HEK293 (cell line): ENCODE measurements around the gene MRPS24.

Experiments
- CTCF ChIA-PET: fragments of 350-600 bp; formaldehyde crosslinking; extraction: SDS; loops from one replicate; lab custom pipeline; 2021; ENCODE audit warnings: antibody characterized with exemption; lab: Yijun Ruan, JAX
- POLR2A ChIA-PET: fragments of 300-600 bp; formaldehyde crosslinking; extraction: SDS; loops from one replicate; lab custom pipeline; 2020; ENCODE audit warnings: antibody characterized with exemption, inconsistent platforms; lab: Yijun Ruan, JAX
- H3K27ac ChIP-seq: fragments of 200-500 bp; sonication (Bioruptor generic); 2 replicates; pipeline ENCODE4 v1.5.1; 2014; ENCODE audit warnings: low read depth, low read length, control low read depth, inconsistent platforms; ENCODE audit errors: extremely low read depth
- H3K36me3 ChIP-seq, 2 experiments: fragments of 200-500 bp in 1 of 2; sonication (Bioruptor generic) in 1 of 2; 1 replicate in 1 of 2; 2 replicates in 1 of 2; pipeline ENCODE4 v1.5.1; 2014 to 2017; ENCODE audit warnings: inconsistent platforms in 2 of 2, low read length in 2 of 2; ENCODE audit not compliant: control insufficient read depth in 2 of 2, insufficient read depth in 1 of 2
- H3K4me1 ChIP-seq: fragments of 200-500 bp; sonication (Bioruptor generic); 2 replicates; pipeline ENCODE4 v1.5.1; 2014; ENCODE audit warnings: mild to moderate bottlenecking, low read length, inconsistent platforms; ENCODE audit not compliant: control insufficient read depth, insufficient read depth
- H3K4me3 ChIP-seq: 2 replicates; pipeline ENCODE4 v1.5.1; 2011; ENCODE audit warnings: low read depth, mild to moderate bottlenecking, control low read depth, low read length, moderate library complexity
- H3K9me3 ChIP-seq: fragments of 200-500 bp; sonication (Bioruptor generic); 2 replicates; pipeline ENCODE4 v1.5.1; 2014; ENCODE audit warnings: low read depth, low read length, inconsistent platforms; ENCODE audit not compliant: control insufficient read depth, insufficient read depth
- BCL6B ChIP-seq: fragments of 450-650 bp; formaldehyde crosslinking; IDR thresholded peaks from 2 replicates; pipeline ENCODE4 v1.5.1; 2017; ENCODE audit warnings: missing biosample characterization, missing genetic modification characterization
- CTCF ChIP-seq: fragments of 450-650 bp; formaldehyde crosslinking; IDR thresholded peaks from 2 replicates; pipeline ENCODE4 v1.5.1; 2016; ENCODE audit warnings: missing biosample characterization, missing genetic modification characterization
- ELK4 ChIP-seq: IDR thresholded peaks from 2 replicates; pipeline ENCODE4 v1.6.1; 2011; ENCODE audit warnings: mild to moderate bottlenecking, low read depth, low read length, borderline replicate concordance
- GFI1B ChIP-seq: fragments of 450-650 bp; formaldehyde crosslinking; IDR thresholded peaks from 2 replicates; pipeline ENCODE4 v1.5.1; 2016; ENCODE audit warnings: missing biosample characterization, missing genetic modification characterization
- IKZF3 ChIP-seq: fragments of 450-650 bp; IDR thresholded peaks from 2 replicates; pipeline ENCODE4 v1.5.0; 2018; ENCODE audit warnings: missing biosample characterization, mild to moderate bottlenecking, missing genetic modification characterization, moderate library complexity
- PRDM4 ChIP-seq: fragments of 450-650 bp; formaldehyde crosslinking; IDR thresholded peaks from 2 replicates; pipeline ENCODE4 v1.5.1; 2017; ENCODE audit warnings: missing biosample characterization, missing genetic modification characterization
- SALL2 ChIP-seq: fragments of 450-650 bp; formaldehyde crosslinking; IDR thresholded peaks from 2 replicates; pipeline ENCODE4 v1.5.0; 2017; ENCODE audit warnings: missing biosample characterization, mild to moderate bottlenecking, missing genetic modification characterization, borderline replicate concordance
- TCF7L2 ChIP-seq: IDR thresholded peaks from 2 replicates; pipeline ENCODE4 v1.6.1; 2011; ENCODE audit warnings: low read depth, mild to moderate bottlenecking, inconsistent platforms, low read length, moderate library complexity, borderline replicate concordance
- TRIM28 ChIP-seq: IDR thresholded peaks from 2 replicates; pipeline ENCODE4 v1.6.1; 2011; ENCODE audit warnings: low read length, control low read depth, borderline replicate concordance
- YY2 ChIP-seq: fragments of 450-650 bp; formaldehyde crosslinking; IDR thresholded peaks from 2 replicates; pipeline ENCODE4 v1.5.1; 2016; ENCODE audit warnings: missing biosample characterization, missing genetic modification characterization
- ZBTB20 ChIP-seq: fragments of 450-650 bp; formaldehyde crosslinking; IDR thresholded peaks from 2 replicates; pipeline ENCODE4 v1.5.1; 2016; ENCODE audit warnings: missing biosample characterization, missing genetic modification characterization
- ZBTB21 ChIP-seq: fragments of 450-650 bp; formaldehyde crosslinking; IDR thresholded peaks from 2 replicates; pipeline ENCODE4 v1.5.1; 2017; ENCODE audit warnings: missing biosample characterization, missing genetic modification characterization
- ZNF175 ChIP-seq: fragments of 450-650 bp; formaldehyde crosslinking; IDR thresholded peaks from 2 replicates; pipeline ENCODE4 v1.5.1; 2016; ENCODE audit warnings: missing biosample characterization, missing genetic modification characterization
- ZNF560 ChIP-seq: fragments of 450-650 bp; formaldehyde crosslinking; IDR thresholded peaks from 2 replicates; pipeline ENCODE4 v1.5.1; 2017; ENCODE audit warnings: missing biosample characterization, missing genetic modification characterization, borderline replicate concordance
- ZNF561 ChIP-seq: fragments of 450-650 bp; IDR thresholded peaks from 2 replicates; pipeline ENCODE4 v1.5.1; 2018; ENCODE audit warnings: missing biosample characterization, missing genetic modification characterization, borderline replicate concordance
- ZNF600 ChIP-seq: fragments of 450-650 bp; formaldehyde crosslinking; IDR thresholded peaks from 2 replicates; pipeline ENCODE4 v1.5.1; 2016; ENCODE audit warnings: missing biosample characterization, missing genetic modification characterization
- ZNF621 ChIP-seq: fragments of 450-650 bp; formaldehyde crosslinking; IDR thresholded peaks from 2 replicates; pipeline ENCODE4 v1.5.1; 2017; ENCODE audit warnings: missing biosample characterization, missing genetic modification characterization
- ZNF629 ChIP-seq: fragments of 450-650 bp; formaldehyde crosslinking; IDR thresholded peaks from 2 replicates; pipeline ENCODE4 v1.5.1; 2017; ENCODE audit warnings: missing biosample characterization, missing genetic modification characterization
- ZNF747 ChIP-seq: fragments of 450-650 bp; formaldehyde crosslinking; IDR thresholded peaks from 2 replicates; pipeline ENCODE4 v1.5.1; 2016; ENCODE audit warnings: missing biosample characterization, missing genetic modification characterization
- ZNF785 ChIP-seq: fragments of 450-650 bp; formaldehyde crosslinking; IDR thresholded peaks from 2 replicates; pipeline ENCODE4 v1.5.1; 2016; ENCODE audit warnings: missing biosample characterization, missing genetic modification characterization
- ZNF791 ChIP-seq: fragments of 450-650 bp; formaldehyde crosslinking; IDR thresholded peaks from 2 replicates; pipeline ENCODE4 v1.5.1; 2016; ENCODE audit warnings: missing biosample characterization, missing genetic modification characterization

The MRPS24 gene

GRCh38 chr7:43844662-43845061 lies 24.7 kb downstream of the MRPS24 start (continued):
- TF ChIP-seq YY2 (tag by site-specific recombination) (no peak), ZNF621 (tag by site-specific recombination) (no peak), TCF7L2 (no peak), PRDM4 (tag by site-specific recombination) (no peak), CTCF (no peak)

GRCh38 chr7:43844257-43844656 lies 25.1 kb downstream of the MRPS24 start:
- TF ChIP-seq ZNF747 (no peak), ZBTB21 (tag by site-specific recombination) (no peak), ZNF600 (tag by site-specific recombination) (no peak), ZNF629 (tag by site-specific recombination) (no peak), ZNF561 (tag by site-specific recombination) (no peak), ZNF785 (tag by site-specific recombination) (no peak), ZNF175 (no peak), BCL6B (tag by site-specific recombination) (no peak), GFI1B (tag by site-specific recombination) (no peak), SALL2 (no peak), ZNF791 (tag by site-specific recombination) (no peak), TRIM28 (no peak), ZBTB20 (tag by site-specific recombination) (no peak), IKZF3 (no peak), ELK4 (no peak), ZNF560 (tag by site-specific recombination) (no peak)
- TF ChIP-seq, all 188 proteins: peak for 0
- no peaks in the 10 kb centered on the region for H3K36me3 ChIP-seq
- no peaks in the 10 kb centered on the region for H3K9me3 ChIP-seq
- no peak overlapping the region for H3K27ac ChIP-seq
- ChIA-PET POLR2A (interaction anchor here (0.7 kb wide), 2 partner anchors 37 to 73 kb away, joined by 3 to 4 read pairs; no protein-coding TSS in a partner anchor), CTCF (interaction anchor here (0.6 to 1.1 kb wide), 4 partner anchors 16 to 465 kb away, joined by 3 to 4 read pairs (median 3); no protein-coding TSS in a partner anchor)
- H3K4me3 ChIP-seq = no peak overlapping the region
- H3K4me1 ChIP-seq = no peaks in the 10 kb centered on the region
